OCI-LY7 (cell line): Measurements from ENCODE around the gene RIC3. TPM values are rescaled to one million over a fixed set of nuclear protein-coding genes. Genes with fewer than 3 reads are reported as not detected.

Experiments
- BruUV-seq: library from RNA; stranded (reverse); fragments of 400-500 nt; replicated peaks from 2 replicates; lab custom pipeline; 2021; lab: Mats Ljungman, UMichigan
- CTCF ChIA-PET: fragments of 300-600 bp; sonication (Branson Sonifier 250); formaldehyde crosslinking; loops from one replicate; lab custom pipeline; 2022; ENCODE audit warnings: antibody characterized with exemption; ENCODE audit not compliant: unreplicated experiment; lab: Charles Lee
- POLR2A ChIA-PET: fragments of 300-600 bp; sonication (Branson Sonifier 250); formaldehyde crosslinking; loops from one replicate; lab custom pipeline; 2022; ENCODE audit warnings: antibody characterized with exemption; lab: Charles Lee
- DNase-seq: peaks from one replicate; pipeline ENCODE4 v3.0.0-alpha.2; 2015; ENCODE audit warnings: low spot score
- H2AFZ ChIP-seq: fragments of 200-600 bp; sonication (generic), shearing (Covaris generic); 2 replicates; pipeline ENCODE4 v1.6.1; 2014; ENCODE audit warnings: mild to moderate bottlenecking, antibody characterized with exemption, low read length, moderate library complexity
- H3K27ac ChIP-seq: fragments of 200-600 bp; sonication (generic); 2 replicates; pipeline ENCODE4 v1.5.1; 2014; ENCODE audit warnings: mixed run types, low read depth, mild to moderate bottlenecking, moderate library complexity, low read length, inconsistent platforms; ENCODE audit not compliant: poor library complexity, severe bottlenecking
- H3K36me3 ChIP-seq: fragments of 200-600 bp; sonication (generic); 2 replicates; pipeline ENCODE4 v1.6.1; 2014; ENCODE audit warnings: mild to moderate bottlenecking, antibody characterized with exemption, low read length, moderate library complexity, mixed read lengths; ENCODE audit not compliant: insufficient read depth
- H3K4me1 ChIP-seq: fragments of 200-600 bp; sonication (generic); 2 replicates; pipeline ENCODE4 v1.5.1; 2014; ENCODE audit warnings: mild to moderate bottlenecking, low read length; ENCODE audit not compliant: insufficient read depth, poor library complexity, severe bottlenecking
- H3K4me2 ChIP-seq: fragments of 200-600 bp; sonication (generic); 2 replicates; pipeline ENCODE4 v1.6.1; 2014; ENCODE audit warnings: mild to moderate bottlenecking, low read length
- H3K4me3 ChIP-seq: fragments of 200-600 bp; sonication (generic); 2 replicates; pipeline ENCODE4 v1.5.1; 2014; ENCODE audit warnings: mild to moderate bottlenecking, low read depth, low read length; ENCODE audit not compliant: poor library complexity, severe bottlenecking
- H3K79me2 ChIP-seq: fragments of 200-600 bp; sonication (generic); 2 replicates; pipeline ENCODE4 v1.6.1; 2016; ENCODE audit warnings: low read depth, mild to moderate bottlenecking, low read length, moderate library complexity, mixed read lengths; ENCODE audit not compliant: insufficient read depth
- H3K9me2 ChIP-seq: fragments of 200-600 bp; sonication (generic); 2 replicates; pipeline ENCODE4 v1.6.1; 2016; ENCODE audit warnings: mild to moderate bottlenecking, low read length, mixed read lengths; ENCODE audit not compliant: insufficient read depth
- H3K9me3 ChIP-seq: fragments of 200-600 bp; sonication (generic); 2 replicates; pipeline ENCODE4 v1.6.1; 2014; ENCODE audit warnings: mild to moderate bottlenecking, mixed run types, low read length, mixed read lengths
- H4K20me1 ChIP-seq: fragments of 200-600 bp; sonication (generic); 2 replicates; pipeline ENCODE4 v1.6.1; 2014; ENCODE audit warnings: mild to moderate bottlenecking, antibody characterized with exemption, low read length, moderate library complexity, mixed read lengths; ENCODE audit not compliant: insufficient read depth
- CTCF ChIP-seq: fragments of 200-600 bp; sonication (generic); conservative IDR thresholded peaks from 2 replicates; pipeline ENCODE4 v1.5.1; 2014; ENCODE audit warnings: mild to moderate bottlenecking, antibody characterized with exemption, low read length, moderate library complexity, mixed read lengths
- EZH2phosphoT487 ChIP-seq: fragments of 200-600 bp; sonication (generic); IDR thresholded peaks from 2 replicates; pipeline ENCODE4 v1.6.1; 2018; ENCODE audit warnings: low read depth, borderline replicate concordance, mild to moderate bottlenecking, mixed run types, antibody characterized with exemption, low read length, moderate library complexity, mixed read lengths
- intact Hi-C: fragments of 100-400 bp; cut with micrococcal nuclease; formaldehyde crosslinking; loops from one replicate; pipeline ENCODE4 v1.10.0; 2022; ENCODE audit not compliant: unreplicated experiment
- total RNA-seq, 2 experiments: library from RNA; depleted of rRNA in 1 of 2; stranded (reverse); fragments of >200 nt in 1 of 2; shearing (Covaris generic) in 1 of 2; gene quantifications; 2 replicates each; pipeline ENCODE4 v1.2.3, GENCODE V29; 2014 to 2022

Gene RIC3
- total RNA-seq, 2 experiments from 2014 or later = not detected

- no TSS peak for BruUV-seq
- ChIA-PET POLR2A (interaction anchor here (0.6 kb wide), 1 partner anchor 74 kb away, joined by 3 read pairs; no protein-coding TSS in a partner anchor), CTCF (no interaction called here)
- TF ChIP-seq EZH2phosphoT487 = no peak
- no peak for TF ChIP-seq CTCF
- H3K9me3 ChIP-seq = no peaks in the 10 kb centered on the region
- no peak for DNase-seq
- H3K4me2 ChIP-seq = no peak overlapping the region
- no peaks in the 10 kb centered on the region for H3K36me3 ChIP-seq
- H4K20me1 ChIP-seq = no peaks in the 10 kb centered on the region
- no peak overlapping the region for H3K27ac ChIP-seq
- H3K79me2 ChIP-seq = no peaks in the 10 kb centered on the region
- no peaks in the 10 kb centered on the region for H3K4me1 ChIP-seq
- H3K9me2 ChIP-seq = no peaks in the 10 kb centered on the region
- intact Hi-C loops = no loop called here
- H3K4me3 ChIP-seq = no peak overlapping the region
- H2AFZ ChIP-seq = no peak overlapping the region
Observed at GRCh38 chr11:8103909-8104308, 64.9 kb downstream of the RIC3 start.

- TF ChIP-seq CTCF = no peak
- no peak for TF ChIP-seq EZH2phosphoT487
- intact Hi-C loops = no loop called here
- H3K4me3 ChIP-seq = no peak overlapping the region
- no peaks in the 10 kb centered on the region for H3K9me2 ChIP-seq
- no peak for DNase-seq
- no peaks in the 10 kb centered on the region for H3K36me3 ChIP-seq
- ChIA-PET POLR2A (interaction anchor here (0.6 kb wide), 1 partner anchor 253 kb away, joined by 3 read pairs; no protein-coding TSS in a partner anchor), CTCF (no interaction called here)
- H3K4me1 ChIP-seq = no peaks in the 10 kb centered on the region
- no peaks in the 10 kb centered on the region for H3K79me2 ChIP-seq
- no peak overlapping the region for H3K27ac ChIP-seq
- no peak overlapping the region for H3K4me2 ChIP-seq
- no peaks in the 10 kb centered on the region for H4K20me1 ChIP-seq
- H2AFZ ChIP-seq = no peak overlapping the region
- no peaks in the 10 kb centered on the region for H3K9me3 ChIP-seq
- BruUV-seq = no TSS peak
Observed at GRCh38 chr11:8102965-8103364, 65.9 kb downstream of the RIC3 start.

- no peak for TF ChIP-seq EZH2phosphoT487
- no peak for TF ChIP-seq CTCF
- intact Hi-C loops = no loop called here
- BruUV-seq = no TSS peak
- Histone ChIP-seq H3K4me1 (no peaks in the 10 kb centered on the region), H4K20me1 (no peaks in the 10 kb centered on the region), H3K27ac (no peak overlapping the region), H2AFZ (no peak overlapping the region), H3K4me3 (no peak overlapping the region), H3K9me2 (no peaks in the 10 kb centered on the region), H3K36me3 (no peaks in the 10 kb centered on the region), H3K79me2 (no peaks in the 10 kb centered on the region), H3K9me3 (no peaks in the 10 kb centered on the region), H3K4me2 (no peak overlapping the region)
- ChIA-PET CTCF (interaction anchor here (0.6 kb wide), 1 partner anchor 36 kb away, joined by 3 read pairs; no protein-coding TSS in a partner anchor), POLR2A (no interaction called here)
- no peak for DNase-seq
Observed at GRCh38 chr11:8102296-8102915, 66.4 kb downstream of the RIC3 start.
